ENCODE measurements around the gene CNIH3. TPM values are rescaled to one million over a fixed set of nuclear protein-coding genes. Genes with fewer than 3 reads are reported as not detected.

CNIH3 gene
- total RNA-seq, 1 experiment from 2014 or later: 0.12 TPM

Other genes starting within 250 kb of the CNIH3 start
- gene WDR26, start 181.5 kb upstream of the CNIH3 start, total RNA-seq (2014; rRNA removed; shearing (Covaris generic)): 48.1 and 52.6 TPM in 2 replicates

Data from NCI-H460 (cell line).